Fibroblast of the conjunctiva (primary cell): ENCODE measurements around the gene KBTBD8.

Source experiments
- DNase-seq: peaks from one replicate; pipeline ENCODE4 v3.0.0-alpha.2; 2010; ENCODE audit warnings: low read depth

The KBTBD8 gene

DNA sequence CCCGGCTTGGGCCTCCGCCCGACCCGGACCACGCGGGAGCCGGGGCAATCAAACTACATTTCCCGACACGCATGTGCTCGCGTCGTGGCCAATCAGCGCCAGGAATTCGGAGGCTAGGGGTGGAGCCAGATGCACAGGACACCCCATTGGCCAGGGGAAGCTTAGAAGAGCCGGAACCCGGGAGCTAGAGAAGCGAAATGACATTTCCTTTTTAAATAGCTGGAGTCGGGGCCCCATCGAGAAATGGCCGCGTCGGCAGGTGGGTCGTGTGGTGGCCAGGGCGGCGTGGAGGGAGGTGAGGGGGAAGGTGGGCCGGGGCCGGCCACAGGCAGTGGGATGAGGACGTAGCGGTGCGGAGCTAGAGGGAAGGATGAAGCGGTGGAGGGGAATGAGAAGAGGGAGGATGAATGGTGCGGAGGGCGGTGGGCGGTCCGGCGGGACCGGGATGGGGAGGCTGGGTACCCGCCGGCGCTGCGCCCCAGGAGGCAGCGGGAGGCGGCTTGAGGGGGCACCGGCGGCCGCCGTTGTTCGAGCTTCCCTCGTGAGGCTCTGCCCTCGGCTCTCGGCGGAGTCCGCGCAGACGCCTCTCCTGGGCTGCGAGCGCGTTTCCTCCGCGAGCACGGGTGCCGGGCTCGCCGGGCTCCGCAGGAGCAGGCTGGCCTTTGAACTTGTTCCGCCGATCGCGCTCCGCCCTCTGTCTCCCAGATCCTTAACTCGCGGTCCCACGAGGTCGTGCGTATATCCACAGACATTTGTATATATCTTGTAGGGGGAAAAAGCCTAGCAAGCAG lies at the start of gene KBTBD8:
TSS of gene KBTBD8 (plus strand) at position 195 of the 791 bp plus-strand sequence. CDS start at position 244, 49 bp downstream.
- DNase-seq = peak; percentile 96

- DNase-seq = no peak
These were observed 49.3 kb upstream of the KBTBD8 start for GRCh38 chr3:66948838-66949237.

- DNase-seq = no peak
These were observed 48.2 kb upstream of the KBTBD8 start for GRCh38 chr3:66949898-66950297.

DNA sequence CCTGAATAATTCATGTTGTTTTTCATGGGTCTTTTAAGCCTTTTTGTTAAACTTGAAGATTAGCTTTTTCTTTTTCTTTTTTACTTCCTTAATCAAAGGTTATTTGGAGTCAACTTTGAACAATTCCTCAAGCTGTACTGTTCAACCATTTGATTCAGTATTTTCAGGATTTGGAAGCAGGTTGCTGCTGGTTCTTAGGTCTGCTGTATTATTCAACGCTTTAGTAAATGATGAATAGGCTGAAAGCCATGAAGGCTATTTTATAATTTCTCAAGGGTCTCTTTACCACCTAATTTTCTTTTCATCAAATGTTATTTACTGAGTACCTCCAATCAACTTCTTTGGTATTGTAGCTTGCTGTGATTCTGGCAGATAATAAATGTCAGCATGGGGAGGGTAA lies 45.8 kb upstream of the KBTBD8 start:
- DNase-seq = no peak

DNA sequence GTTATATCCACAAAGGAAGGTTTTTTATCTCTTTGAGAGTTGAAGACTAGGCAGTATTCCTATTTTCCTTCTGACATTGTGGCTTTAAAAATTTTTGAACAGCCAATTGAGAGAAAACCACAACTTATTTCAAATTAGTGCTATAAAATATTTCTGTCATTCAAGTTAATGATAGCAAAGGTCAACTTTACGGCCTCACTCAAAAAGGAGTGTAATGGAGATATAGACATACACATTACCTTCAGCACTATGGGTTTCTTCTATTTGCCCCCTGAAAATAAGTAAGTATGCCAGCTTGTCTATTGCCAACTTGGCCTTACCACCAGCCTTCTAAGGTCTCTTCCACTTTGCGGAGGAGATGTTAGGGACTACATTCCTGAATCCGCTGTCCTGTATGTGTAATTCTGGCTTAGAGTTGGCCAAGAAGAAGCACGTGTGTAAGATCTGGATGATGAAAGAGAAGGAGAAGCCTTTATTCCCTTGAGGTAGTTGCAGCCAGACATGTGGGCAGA lies 44.1 kb upstream of the KBTBD8 start:
- no peak for DNase-seq

DNA sequence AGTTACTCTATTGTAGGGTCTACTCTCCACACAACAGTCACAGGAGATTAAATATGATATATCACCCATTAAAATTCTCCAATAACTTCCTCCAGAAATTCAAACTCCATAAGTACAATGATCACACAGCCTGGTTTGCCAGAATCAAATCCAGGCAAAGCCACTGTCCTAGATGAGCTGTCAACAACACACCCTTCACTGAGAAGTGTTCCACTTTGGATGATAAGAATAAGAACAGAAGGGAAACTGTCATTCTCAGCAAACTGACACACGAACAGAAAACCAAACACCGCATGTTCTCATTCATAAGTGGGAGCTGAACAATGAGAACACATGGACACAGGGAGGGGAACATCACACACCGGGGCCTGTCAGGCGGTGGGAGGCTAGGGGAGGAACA lies 41.4 kb upstream of the KBTBD8 start:
- no peak for DNase-seq

DNA sequence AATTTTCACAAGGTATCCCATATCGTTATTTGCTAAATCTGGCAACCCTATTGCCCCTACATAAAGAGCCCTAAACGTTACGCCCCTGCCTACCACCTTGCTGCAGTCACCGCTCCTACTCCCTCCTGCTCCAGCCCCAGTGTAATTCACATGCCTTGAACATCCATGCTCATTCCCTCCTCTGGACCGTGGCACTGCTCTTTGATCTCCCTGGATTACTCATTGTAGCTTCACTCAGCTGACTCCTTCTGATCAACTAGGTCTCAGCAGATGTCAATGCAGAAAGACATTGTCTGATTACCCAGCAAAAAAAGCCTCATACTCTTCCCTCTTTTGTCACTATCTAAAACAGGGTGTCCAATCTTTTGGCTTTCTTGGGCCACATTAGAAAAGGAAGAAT lies 40.7 kb upstream of the KBTBD8 start:
- DNase-seq = no peak

GRCh38 chr3:66958067-66958466 lies 40.0 kb upstream of the KBTBD8 start:
- no peak for DNase-seq

GRCh38 chr3:66962664-66963063 lies 35.4 kb upstream of the KBTBD8 start:
- DNase-seq = no peak

DNA sequence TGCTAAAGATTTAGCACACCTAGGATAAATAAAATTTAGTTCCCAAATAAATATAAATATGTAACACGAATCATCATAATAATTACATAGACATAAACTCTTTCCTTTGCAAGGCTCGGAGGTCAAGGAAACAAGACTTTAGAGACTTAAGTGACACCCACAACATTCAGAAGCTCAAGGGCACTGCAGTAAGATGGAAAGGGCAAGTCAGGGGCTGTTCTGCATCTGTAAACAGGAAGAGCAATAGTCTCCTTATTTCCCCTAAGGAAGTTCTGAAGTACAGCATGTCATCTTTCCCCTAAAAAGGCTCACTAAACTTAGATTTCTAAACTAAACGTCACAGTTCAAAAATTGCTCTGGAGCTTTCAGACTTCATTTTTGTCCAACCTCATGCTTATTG lies 26.9 kb upstream of the KBTBD8 start:
- DNase-seq = no peak

GRCh38 chr3:66971891-66972551 lies 26.1 kb upstream of the KBTBD8 start:
- peak; percentile 49 for DNase-seq

DNA sequence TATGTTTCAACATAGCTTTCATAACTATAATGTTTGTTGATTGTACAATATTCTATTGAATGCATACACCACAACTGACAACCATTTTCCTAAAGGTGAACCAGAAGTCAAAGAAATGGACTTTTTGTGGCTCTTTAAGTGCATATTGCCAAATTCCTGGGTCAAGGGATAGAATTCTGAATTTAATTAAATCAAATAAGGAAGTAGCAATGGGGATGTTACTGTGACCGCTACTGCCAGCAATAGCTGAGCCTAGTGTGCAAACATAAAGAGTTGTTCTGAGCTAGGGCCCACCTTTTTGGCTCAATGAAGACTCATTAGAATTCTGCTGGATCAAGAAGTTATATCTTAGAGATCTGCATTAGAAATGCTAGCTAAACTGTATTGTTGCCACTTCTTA lies 17.3 kb upstream of the KBTBD8 start:
- DNase-seq = no peak

GRCh38 chr3:66983101-66983500 lies 15.0 kb upstream of the KBTBD8 start:
- no peak for DNase-seq

DNA sequence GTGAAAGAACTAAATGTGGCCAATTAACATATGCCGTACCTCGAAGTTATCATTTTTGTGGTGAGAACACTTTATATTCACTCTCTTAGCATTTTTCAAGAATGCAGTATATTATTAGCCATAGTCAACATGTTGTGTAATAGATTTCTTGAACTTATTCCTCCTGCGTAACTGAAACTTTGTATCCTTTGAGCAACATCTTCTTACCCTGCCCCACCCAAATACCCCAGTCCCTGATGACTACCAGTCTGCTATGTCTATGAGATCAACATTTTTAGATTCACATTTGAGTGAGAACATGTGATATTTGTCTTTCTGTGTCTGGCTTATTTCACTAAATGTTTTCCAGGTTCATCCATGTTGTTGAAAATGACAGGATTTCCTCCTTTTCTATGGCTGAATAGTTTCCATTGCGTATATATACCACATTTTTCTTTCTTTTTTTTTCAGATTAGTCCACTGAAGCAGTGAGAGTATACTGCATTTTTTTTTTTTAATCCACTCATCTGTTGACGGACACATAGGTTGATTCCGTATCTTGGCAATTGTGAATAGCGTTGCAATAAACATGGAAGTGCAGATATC lies 12.7 kb upstream of the KBTBD8 start:
- DNase-seq = no peak

DNA sequence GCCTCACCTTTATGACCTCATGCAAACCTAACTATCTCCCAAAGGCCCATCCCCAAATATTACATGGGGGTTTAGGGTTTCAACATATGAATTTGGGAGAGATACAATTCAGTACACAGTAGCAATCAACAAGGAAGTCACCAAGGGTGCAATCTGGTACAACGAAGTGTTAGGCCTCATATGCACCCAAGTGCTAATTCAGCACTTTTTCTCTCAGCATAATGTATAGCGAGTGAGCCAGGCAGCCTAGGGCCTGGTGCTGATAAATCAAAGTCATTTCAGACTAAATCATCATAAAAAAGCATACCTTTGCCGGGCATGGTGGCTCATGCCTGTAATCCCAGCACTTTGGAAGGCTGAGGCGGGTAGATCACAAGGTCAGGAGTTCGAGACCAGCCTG lies 11.7 kb upstream of the KBTBD8 start:
- no peak for DNase-seq

DNA sequence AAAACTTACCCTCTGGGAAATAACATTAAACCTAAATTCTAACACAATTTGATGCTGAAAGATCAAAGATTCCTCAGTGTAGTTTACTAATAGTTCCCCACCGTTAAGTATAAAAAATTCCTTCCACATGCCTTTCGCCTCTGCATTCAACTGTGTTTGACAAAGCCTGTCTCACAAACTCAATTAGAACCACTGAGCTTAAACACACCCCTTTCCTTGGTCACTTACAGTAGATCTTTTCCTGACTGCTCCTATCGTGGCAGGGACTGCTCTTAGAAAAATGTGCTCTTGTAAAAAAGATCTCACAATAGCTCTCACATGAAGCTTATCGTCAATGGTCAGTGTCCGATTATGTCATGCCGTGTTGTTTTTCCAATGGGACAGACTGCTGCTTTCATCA lies 8.9 kb upstream of the KBTBD8 start:
- no peak for DNase-seq

DNA sequence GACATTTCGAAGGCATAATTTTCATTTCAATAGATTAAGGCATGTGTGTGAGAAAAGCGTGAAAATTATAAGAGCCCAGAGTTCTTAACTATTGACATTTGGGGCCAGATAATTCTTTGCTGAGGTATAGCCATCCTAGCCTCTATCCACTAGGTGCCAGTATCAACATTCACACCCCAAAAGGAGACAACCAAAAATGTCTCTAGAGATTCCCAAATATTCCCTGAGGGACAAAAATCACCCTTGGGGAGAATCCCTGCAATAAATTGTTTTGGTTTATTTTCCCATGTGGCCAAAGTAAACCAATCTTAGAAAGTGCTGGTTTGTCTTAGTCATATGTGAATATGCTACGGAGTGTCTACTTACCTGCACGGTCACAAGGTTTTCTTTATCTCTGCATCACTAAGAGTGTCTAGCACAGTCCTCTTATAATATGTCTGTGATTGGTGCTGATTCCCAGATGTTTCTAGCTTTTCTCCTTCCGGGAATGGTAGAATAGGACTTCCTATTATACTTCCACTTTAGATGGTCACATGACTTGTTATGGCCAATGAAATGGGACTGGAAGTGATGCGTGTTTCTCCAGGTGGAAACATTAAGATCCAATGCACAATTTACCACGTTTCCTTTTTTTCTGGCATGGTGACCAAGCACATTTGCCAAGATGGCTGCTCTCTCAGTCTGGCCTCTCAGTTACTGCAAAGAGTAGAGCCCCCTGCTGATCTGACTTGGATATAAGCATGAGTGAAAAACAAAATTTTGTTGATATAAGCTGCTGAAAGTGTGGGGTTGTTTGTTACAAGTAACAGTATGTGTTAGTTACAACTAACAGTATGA lies 8.0 kb upstream of the KBTBD8 start:
- no peak for DNase-seq

GRCh38 chr3:66991459-66991858 lies 6.6 kb upstream of the KBTBD8 start:
- peak; percentile 73 for DNase-seq

DNA sequence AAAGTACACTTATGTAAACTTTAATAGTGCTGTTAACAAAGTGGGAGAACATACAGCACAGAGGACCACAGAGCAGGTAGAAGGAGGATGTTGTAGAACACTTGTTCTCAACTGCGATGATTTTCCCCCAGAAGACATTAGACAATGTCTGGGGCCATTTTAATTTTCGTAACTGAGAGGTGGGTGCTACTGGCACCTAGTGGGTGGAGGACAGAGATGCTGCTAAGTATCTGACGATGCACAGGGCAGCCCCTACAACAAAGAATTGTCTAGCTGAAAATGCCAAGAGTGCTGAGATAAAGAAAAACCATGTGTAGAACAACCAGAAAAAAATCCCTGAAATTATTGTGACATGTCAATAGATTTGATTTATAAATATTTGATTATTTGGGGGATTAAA lies 5.0 kb upstream of the KBTBD8 start:
- DNase-seq = no peak

GRCh38 chr3:66994588-66994987 lies 3.5 kb upstream of the KBTBD8 start:
- DNase-seq = no peak

GRCh38 chr3:66996696-66997095 lies 1.4 kb upstream of the KBTBD8 start:
- no peak for DNase-seq

DNA sequence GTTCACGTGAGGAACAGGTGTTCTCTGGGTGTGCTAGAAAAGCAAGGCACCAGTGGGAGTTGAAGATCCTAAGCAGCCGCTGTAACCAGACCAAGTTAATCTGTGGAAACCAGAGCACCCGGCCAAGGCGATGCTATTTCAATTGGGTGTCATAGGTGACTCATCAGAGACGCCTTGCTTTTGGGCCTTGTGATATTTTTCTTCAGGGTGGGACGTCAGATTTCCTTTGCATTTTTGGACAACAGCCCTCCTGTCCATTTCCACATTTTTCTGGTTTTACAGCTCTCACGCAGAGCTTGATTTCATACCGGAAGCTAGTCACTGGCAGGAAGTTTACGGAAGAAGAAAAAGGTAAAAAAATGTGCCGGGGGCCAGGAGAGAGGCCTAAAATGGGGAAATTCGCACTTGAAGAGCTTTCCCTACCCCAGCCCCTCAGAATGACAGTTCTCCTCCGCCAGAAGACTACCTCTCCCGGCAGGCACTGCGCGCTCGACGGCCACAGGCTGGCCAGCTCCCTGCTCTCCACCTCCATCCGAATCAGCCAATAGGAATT lies 471 bp upstream of the KBTBD8 start:
- DNase-seq = peak; percentile 51
